GM12878 (cell line): Measurements from ENCODE around the gene ADAM15.

ENCODE experiments used
- BACH1 ChIP-seq: fragments of 450-650 bp; IDR thresholded peaks from 2 replicates; pipeline ENCODE4 v1.6.1; 2017; ENCODE audit warnings: mild to moderate bottlenecking, borderline replicate concordance
- EP300 ChIP-seq, 2 experiments: fragments of 150-350 bp in 1 of 2; IDR thresholded peaks; 2 replicates each; pipeline ENCODE4 v1.6.1; 2011 to 2012; ENCODE audit warnings: low read depth in 2 of 2, low read length in 2 of 2, borderline replicate concordance in 1 of 2, improper control_type of control experiment in 1 of 2, inconsistent platforms in 1 of 2; ENCODE audit not compliant: control insufficient read depth in 1 of 2
- KAT2A ChIP-seq: conservative IDR thresholded peaks from 2 replicates; pipeline ENCODE4 v1.6.1; 2011; ENCODE audit warnings: low read depth, low read length; ENCODE audit not compliant: control insufficient read depth
- POLR2AphosphoS5 ChIP-seq: IDR thresholded peaks from 2 replicates; pipeline ENCODE4 v1.6.1; 2011; ENCODE audit warnings: mild to moderate bottlenecking, low read length, inconsistent platforms
- RAD21 ChIP-seq: IDR thresholded peaks from 2 replicates; pipeline ENCODE4 v1.6.1; 2011; ENCODE audit warnings: mild to moderate bottlenecking, low read depth, low read length, moderate library complexity; ENCODE audit not compliant: insufficient read depth
- RELA ChIP-seq: fragments of 450-650 bp; IDR thresholded peaks from 2 replicates; pipeline ENCODE4 v1.8.0; 2014; ENCODE audit warnings: borderline replicate concordance; ENCODE audit not compliant: partially characterized antibody
- SIX5 ChIP-seq: IDR thresholded peaks from 2 replicates; pipeline ENCODE4 v1.6.1; 2011; ENCODE audit warnings: mild to moderate bottlenecking, low read depth, low read length, moderate library complexity; ENCODE audit not compliant: severe bottlenecking
- SMC3 ChIP-seq: IDR thresholded peaks from 2 replicates; pipeline ENCODE4 v1.6.1; 2011; ENCODE audit warnings: low read length, improper control_type of control experiment, borderline replicate concordance
- TCF12 ChIP-seq: IDR thresholded peaks from 2 replicates; pipeline ENCODE4 v1.6.1; 2011; ENCODE audit warnings: low read depth, mild to moderate bottlenecking, low read length
- YY1 ChIP-seq: IDR thresholded peaks from 2 replicates; pipeline ENCODE4 v1.6.1; 2011; ENCODE audit warnings: low read depth, mild to moderate bottlenecking, low read length
- ZZZ3 ChIP-seq: IDR thresholded peaks from 2 replicates; pipeline ENCODE4 v1.6.1; 2011; ENCODE audit warnings: low read depth; ENCODE audit not compliant: control insufficient read depth, insufficient read length
- TF ChIP-seq, protein P1 (sequence below): IDR thresholded peaks from 2 replicates; pipeline ENCODE4 v1.6.1; 2011; ENCODE audit warnings: mild to moderate bottlenecking, low read depth, low read length, moderate library complexity; ENCODE audit not compliant: insufficient replicate concordance
- TF ChIP-seq, protein P2 (sequence below): IDR thresholded peaks from 2 replicates; pipeline ENCODE4 v1.6.1; 2012; ENCODE audit warnings: mild to moderate bottlenecking, low read depth, low read length

DNA sequence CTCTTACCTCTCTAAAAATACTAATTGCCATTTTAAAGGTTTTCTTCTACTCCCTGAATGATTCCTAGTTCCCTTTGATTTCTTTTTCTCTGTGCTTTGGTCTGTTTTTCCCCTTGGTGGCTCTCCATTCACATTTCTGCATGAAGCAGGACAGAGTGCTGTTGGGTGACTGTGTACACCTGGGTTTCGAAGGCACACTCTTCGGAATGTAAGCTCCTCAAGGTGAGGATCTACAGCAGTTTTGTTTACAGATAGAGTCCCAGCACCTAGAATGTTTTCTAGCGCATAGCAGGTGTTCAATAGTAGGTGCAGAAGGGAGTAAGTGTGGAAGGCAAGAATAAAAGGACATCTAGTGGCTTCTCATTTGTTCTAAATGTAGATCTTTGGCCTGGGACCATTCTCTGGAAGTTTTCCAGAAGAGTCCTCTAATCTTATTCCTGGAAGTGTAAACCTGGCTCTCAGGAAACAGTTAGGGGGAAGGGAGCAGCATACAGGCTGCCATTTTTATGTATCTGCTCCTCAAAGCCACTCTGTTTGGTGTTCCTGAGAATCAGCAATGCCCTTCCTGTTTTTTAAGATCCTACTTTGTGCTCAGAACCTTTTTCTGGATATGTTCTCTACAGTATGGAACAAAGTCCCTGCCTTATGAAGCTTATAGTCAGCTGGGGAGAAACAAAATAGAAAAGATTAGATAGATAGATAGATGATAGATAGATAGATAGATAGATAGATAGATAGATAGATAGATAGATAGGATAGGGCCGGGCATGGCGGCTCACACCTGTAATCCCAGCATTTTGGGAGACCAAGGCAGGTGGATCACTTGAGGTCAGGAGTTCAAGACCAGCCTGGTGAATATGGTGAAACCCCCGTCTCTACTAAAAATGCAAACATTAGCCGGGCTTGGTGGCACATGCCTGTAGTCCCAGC is 53.8 kb downstream of the ADAM15 start:
- TF ChIP-seq, protein P1, sequence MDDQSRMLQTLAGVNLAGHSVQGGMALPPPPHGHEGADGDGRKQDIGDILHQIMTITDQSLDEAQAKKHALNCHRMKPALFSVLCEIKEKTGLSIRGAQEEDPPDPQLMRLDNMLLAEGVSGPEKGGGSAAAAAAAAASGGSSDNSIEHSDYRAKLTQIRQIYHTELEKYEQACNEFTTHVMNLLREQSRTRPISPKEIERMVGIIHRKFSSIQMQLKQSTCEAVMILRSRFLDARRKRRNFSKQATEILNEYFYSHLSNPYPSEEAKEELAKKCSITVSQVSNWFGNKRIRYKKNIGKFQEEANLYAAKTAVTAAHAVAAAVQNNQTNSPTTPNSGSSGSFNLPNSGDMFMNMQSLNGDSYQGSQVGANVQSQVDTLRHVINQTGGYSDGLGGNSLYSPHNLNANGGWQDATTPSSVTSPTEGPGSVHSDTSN = no peak
- TF ChIP-seq TCF12 (no peak), KAT2A (no peak), EP300 (IDR thresholded peaks at IDR 0.05; ENCODE audit: borderline replicate concordance in 1 of 2, control insufficient read depth in 1 of 2, low read depth in 2 of 2, low read length in 2 of 2) (no peak), POLR2AphosphoS5 (no peak), SIX5 (no peak), BACH1 (no peak), RAD21 (no peak), YY1 (no peak), ZZZ3 (no peak), SMC3 (no peak), RELA (no peak)
- TF ChIP-seq, protein P2, sequence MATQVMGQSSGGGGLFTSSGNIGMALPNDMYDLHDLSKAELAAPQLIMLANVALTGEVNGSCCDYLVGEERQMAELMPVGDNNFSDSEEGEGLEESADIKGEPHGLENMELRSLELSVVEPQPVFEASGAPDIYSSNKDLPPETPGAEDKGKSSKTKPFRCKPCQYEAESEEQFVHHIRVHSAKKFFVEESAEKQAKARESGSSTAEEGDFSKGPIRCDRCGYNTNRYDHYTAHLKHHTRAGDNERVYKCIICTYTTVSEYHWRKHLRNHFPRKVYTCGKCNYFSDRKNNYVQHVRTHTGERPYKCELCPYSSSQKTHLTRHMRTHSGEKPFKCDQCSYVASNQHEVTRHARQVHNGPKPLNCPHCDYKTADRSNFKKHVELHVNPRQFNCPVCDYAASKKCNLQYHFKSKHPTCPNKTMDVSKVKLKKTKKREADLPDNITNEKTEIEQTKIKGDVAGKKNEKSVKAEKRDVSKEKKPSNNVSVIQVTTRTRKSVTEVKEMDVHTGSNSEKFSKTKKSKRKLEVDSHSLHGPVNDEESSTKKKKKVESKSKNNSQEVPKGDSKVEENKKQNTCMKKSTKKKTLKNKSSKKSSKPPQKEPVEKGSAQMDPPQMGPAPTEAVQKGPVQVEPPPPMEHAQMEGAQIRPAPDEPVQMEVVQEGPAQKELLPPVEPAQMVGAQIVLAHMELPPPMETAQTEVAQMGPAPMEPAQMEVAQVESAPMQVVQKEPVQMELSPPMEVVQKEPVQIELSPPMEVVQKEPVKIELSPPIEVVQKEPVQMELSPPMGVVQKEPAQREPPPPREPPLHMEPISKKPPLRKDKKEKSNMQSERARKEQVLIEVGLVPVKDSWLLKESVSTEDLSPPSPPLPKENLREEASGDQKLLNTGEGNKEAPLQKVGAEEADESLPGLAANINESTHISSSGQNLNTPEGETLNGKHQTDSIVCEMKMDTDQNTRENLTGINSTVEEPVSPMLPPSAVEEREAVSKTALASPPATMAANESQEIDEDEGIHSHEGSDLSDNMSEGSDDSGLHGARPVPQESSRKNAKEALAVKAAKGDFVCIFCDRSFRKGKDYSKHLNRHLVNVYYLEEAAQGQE = no peak
